Lower leg skin (tissue), 4 donors: ENCODE data around the gene C15orf39. TPM values are rescaled to one million over a fixed set of nuclear protein-coding genes. Genes with fewer than 3 reads are reported as not detected.

ENCODE experiments used
- DNase-seq, 2 donors: peaks; one replicate each; pipeline ENCODE4 v3.0.0-alpha.2; 2019; ENCODE audit warnings: low spot score in 2 of 2
- H3K4me3 ChIP-seq: fragments of 200-600 bp; sonication (generic); 2 replicates; pipeline ENCODE4 v1.5.1; 2017; ENCODE audit warnings: mild to moderate bottlenecking, low read depth; ENCODE audit not compliant: poor library complexity, severe bottlenecking
- CTCF ChIP-seq, 3 donors: fragments of 450-650 bp; IDR thresholded peaks; one replicate each; pipeline ENCODE4 v1.5.1; 2016; ENCODE audit warnings: antibody characterized with exemption in 3 of 3, mild to moderate bottlenecking in 3 of 3, moderate library complexity in 2 of 3
- POLR2A ChIP-seq, 2 donors: fragments of 450-650 bp; IDR thresholded peaks; one replicate each; pipeline ENCODE4 v1.6.1; 2016 to 2017; ENCODE audit warnings: antibody characterized with exemption in 2 of 2, mild to moderate bottlenecking in 1 of 2, moderate library complexity in 1 of 2
- WGBS, 2 donors: methylation state at CpG; one replicate each; pipeline ENCODE4 v1.1.5; 2018; 5-methylcytosine and 5-hydroxymethylcytosine counted together
- intact Hi-C: fragments of 100-400 bp; cut with DNase I; formaldehyde crosslinking; loops from one replicate; pipeline ENCODE4 v1.15.0; 2023; ENCODE audit warnings: low total_unique reads
- total RNA-seq, 4 donors: library from RNA; depleted of rRNA; stranded (reverse); fragments of >200 nt; gene quantifications; one replicate each; pipeline ENCODE4 v1.1.0, GENCODE V29; 2016

Gene C15orf39
- total RNA-seq, 4 donors from 2014 or later: 21.9 to 29.3 (median 26.1) TPM

GRCh38 chr15:75192307-75192706 lies 9.4 kb upstream of the C15orf39 start:
- WGBS, 2 donors: 83 to 95% methylated on average over 4 of the region's 4 CpGs
- DNase-seq: no peak

GRCh38 chr15:75193272-75193671 lies 8.4 kb upstream of the C15orf39 start:
- intact Hi-C loops: no loop called here
- 86 to 89% methylated on average over 3 of the region's 3 CpGs for WGBS, 2 donors
- no peak for TF ChIP-seq POLR2A (IDR thresholded peaks at IDR 0.05)
- no peak for TF ChIP-seq CTCF (IDR thresholded peaks at IDR 0.05)
- no peak for DNase-seq
- H3K4me3 ChIP-seq: no peak overlapping the region

More at GRCh38 chr15:75192307-75192706, 9.4 kb upstream of the C15orf39 start:
- no peak overlapping the region for H3K4me3 ChIP-seq
- intact Hi-C loops: no loop called here
- TF ChIP-seq POLR2A (IDR thresholded peaks at IDR 0.05) (no peak), CTCF (IDR thresholded peaks at IDR 0.05) (no peak)

- no peak overlapping the region for H3K4me3 ChIP-seq
- 91 to 92% methylated on average over 3 of the region's 3 CpGs for WGBS, 2 donors
- TF ChIP-seq CTCF (IDR thresholded peaks at IDR 0.05) (no peak), POLR2A (IDR thresholded peaks at IDR 0.05) (no peak)
- intact Hi-C loops: no loop called here
- DNase-seq: no peak
Measured at GRCh38 chr15:75193976-75194375, 7.7 kb upstream of the C15orf39 start.

- no peak overlapping the region for H3K4me3 ChIP-seq
- DNase-seq: no peak
- WGBS, 2 donors: 93 to 94% methylated on average over 3 of the region's 3 CpGs
- no peak for TF ChIP-seq CTCF (IDR thresholded peaks at IDR 0.05)
- no peak for TF ChIP-seq POLR2A (IDR thresholded peaks at IDR 0.05)
- intact Hi-C loops: no loop called here
Measured at GRCh38 chr15:75194397-75194796, 7.3 kb upstream of the C15orf39 start.

- intact Hi-C loops: no loop called here
- no peak for DNase-seq
- H3K4me3 ChIP-seq: no peak overlapping the region
Measured at GRCh38 chr15:75195122-75195765, 6.4 kb upstream of the C15orf39 start.

More at GRCh38 chr15:75195122-75195765, 6.4 kb upstream of the C15orf39 start:
- no peak for TF ChIP-seq CTCF (IDR thresholded peaks at IDR 0.05)
- no peak for TF ChIP-seq POLR2A (IDR thresholded peaks at IDR 0.05)
- WGBS, 2 donors: 22 to 56% methylated on average over 7 to 13 of the region's 13 CpGs
